ENCODE measurements around the gene GEMIN2.
"Not testable (repeated sequence)": the region's sequence is repeated elsewhere in the genome, so short reads cannot be mapped to it uniquely, and the experiment has no call there.

The GEMIN2 gene

DNA sequence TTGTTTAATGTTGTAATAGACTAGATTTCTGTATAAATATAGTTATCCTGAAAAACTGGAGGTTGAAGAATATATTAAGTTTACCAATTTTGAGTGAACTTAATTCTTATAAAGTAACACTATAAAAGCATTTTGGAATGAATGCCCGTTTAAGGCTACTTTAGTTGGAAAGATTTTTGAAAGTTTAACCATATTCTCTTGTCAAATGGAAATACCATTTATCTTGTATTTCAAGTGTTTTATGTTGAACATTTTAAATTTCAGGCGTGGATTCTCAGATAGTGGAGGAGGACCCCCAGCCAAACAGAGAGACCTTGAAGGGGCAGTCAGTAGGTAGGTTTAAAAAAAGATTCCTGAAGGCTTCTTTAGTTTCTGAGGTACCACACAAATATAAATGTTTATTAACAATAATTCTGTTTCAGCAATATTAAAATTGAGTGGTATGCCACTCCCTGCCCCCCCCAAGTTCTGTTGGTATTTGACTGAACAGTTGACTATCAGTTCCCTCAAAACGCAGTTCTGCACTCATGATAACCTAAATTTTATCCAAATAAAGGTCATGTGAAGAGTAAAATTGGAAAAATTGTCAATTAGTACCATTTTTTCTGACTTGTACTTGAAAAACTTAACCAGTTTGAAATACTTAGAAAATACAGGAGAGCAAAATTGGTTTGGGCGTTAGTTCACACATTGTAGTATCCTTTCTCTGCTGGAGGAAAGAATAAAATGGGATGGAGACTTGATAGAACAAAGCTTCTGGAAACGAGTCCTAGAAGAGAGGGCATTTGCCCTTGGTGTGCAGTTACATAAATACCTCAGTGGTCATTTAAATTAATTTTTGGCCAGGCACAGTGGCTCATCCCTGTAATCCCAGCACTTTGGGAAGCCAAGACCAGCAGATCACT is 62.4 kb downstream of the GEMIN2 start:
- WGBS (ENCODE audit: insufficient coverage, insufficient read length) = no CpG with 5 or more reads among the region's 5 CpGs
- H3K9me3 ChIP-seq (ENCODE audit: control insufficient read depth, insufficient read depth, low read length) = no peaks in the 10 kb centered on the region
- no peak for DNase-seq (ENCODE audit: low read depth, low spot score)

DNA sequence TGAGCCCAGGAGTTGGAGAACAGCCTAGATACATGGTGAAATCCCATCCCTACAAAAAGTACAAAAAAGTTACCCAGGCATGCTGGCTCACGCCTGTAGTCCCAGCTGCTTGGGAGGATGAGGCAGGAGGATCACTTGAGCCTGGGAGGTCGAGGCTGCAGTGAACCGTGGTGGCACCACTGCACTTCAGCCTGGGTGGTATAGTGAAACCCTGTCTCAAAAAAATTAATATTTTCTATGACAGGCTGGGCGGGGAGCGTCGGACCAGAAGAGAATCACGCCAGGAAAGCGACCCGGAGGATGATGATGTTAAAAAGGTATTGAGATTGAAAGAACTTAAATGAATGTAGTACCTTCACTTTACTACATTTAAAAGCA is 63.0 kb downstream of the GEMIN2 start:
- DNase-seq (ENCODE audit: low read depth, low spot score) = no peak
- Histone ChIP-seq H3K36me3 (ENCODE audit: control insufficient read depth, insufficient read depth, low read length) (peaks cover 31% of the 10 kb centered on the region), H3K27ac (ENCODE audit: low read length) (no peak overlapping the region), H3K27me3 (ENCODE audit: control insufficient read depth, insufficient read depth, low read length) (no peaks in the 10 kb centered on the region), H3K4me1 (ENCODE audit: control insufficient read depth, insufficient read depth, low read length) (no peaks in the 10 kb centered on the region), H3K4me3 (ENCODE audit: low read length) (no peak overlapping the region), H3K9me3 (ENCODE audit: control insufficient read depth, insufficient read depth, low read length) (no peaks in the 10 kb centered on the region)
- no CpG with 5 or more reads among the region's 9 CpGs for WGBS (ENCODE audit: insufficient coverage, insufficient read length)

More for the DNA sequence above, 62.4 kb downstream of the GEMIN2 start:
- Histone ChIP-seq H3K4me1 (ENCODE audit: control insufficient read depth, insufficient read depth, low read length) (no peaks in the 10 kb centered on the region), H3K36me3 (ENCODE audit: control insufficient read depth, insufficient read depth, low read length) (peaks cover 31% of the 10 kb centered on the region), H3K4me3 (ENCODE audit: low read length) (no peak overlapping the region; the same call in 1 of the 2 replicates), H3K27ac (ENCODE audit: low read length) (no peak overlapping the region), H3K27me3 (ENCODE audit: control insufficient read depth, insufficient read depth, low read length) (no peaks in the 10 kb centered on the region)

DNA sequence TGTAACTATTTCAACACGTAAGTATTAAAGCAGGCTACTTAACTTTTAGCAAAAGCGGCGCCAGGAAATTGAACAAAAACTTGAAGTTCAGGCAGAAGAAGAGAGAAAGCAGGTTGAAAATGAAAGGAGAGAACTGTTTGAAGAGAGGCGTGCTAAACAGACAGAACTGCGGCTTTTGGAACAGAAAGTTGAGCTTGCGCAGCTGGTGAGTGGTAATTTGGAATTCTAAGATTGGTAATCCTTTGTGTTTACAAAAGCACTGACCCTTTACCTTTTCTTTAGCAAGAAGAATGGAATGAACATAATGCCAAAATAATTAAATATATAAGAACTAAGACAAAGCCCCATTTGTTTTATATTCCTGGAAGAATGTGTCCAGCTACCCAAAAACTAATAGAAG is 64.9 kb downstream of the GEMIN2 start:
- Histone ChIP-seq H3K27ac (ENCODE audit: low read length) (no peak overlapping the region), H3K4me3 (ENCODE audit: low read length) (no peak overlapping the region), H3K27me3 (ENCODE audit: control insufficient read depth, insufficient read depth, low read length) (no peaks in the 10 kb centered on the region), H3K4me1 (ENCODE audit: control insufficient read depth, insufficient read depth, low read length) (no peaks in the 10 kb centered on the region), H3K9me3 (ENCODE audit: control insufficient read depth, insufficient read depth, low read length) (no peaks in the 10 kb centered on the region), H3K36me3 (ENCODE audit: control insufficient read depth, insufficient read depth, low read length) (peaks cover 40% of the 10 kb centered on the region)
- no CpG with 5 or more reads among the region's 6 CpGs for WGBS (ENCODE audit: insufficient coverage, insufficient read length)
- DNase-seq (ENCODE audit: low read depth, low spot score) = no peak

DNA sequence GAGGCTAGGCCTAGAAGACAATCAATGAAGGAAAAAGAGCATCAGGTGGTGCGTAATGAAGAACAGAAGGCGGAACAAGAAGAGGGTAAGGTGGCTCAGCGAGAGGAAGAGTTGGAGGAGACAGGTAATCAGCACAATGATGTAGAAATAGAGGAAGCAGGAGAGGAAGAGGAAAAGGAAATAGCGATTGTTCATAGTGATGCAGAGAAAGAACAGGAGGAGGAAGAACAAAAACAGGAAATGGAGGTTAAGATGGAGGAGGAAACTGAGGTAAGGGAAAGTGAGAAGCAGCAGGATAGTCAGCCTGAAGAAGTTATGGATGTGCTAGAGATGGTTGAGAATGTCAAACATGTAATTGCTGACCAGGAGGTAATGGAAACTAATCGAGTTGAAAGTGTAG is 66.4 kb downstream of the GEMIN2 start:
- H3K9me3 ChIP-seq (ENCODE audit: control insufficient read depth, insufficient read depth, low read length) = no peaks in the 10 kb centered on the region
- H3K27me3 ChIP-seq (ENCODE audit: control insufficient read depth, insufficient read depth, low read length) = no peaks in the 10 kb centered on the region
- H3K27ac ChIP-seq (ENCODE audit: low read length) = no peak overlapping the region
- DNase-seq (ENCODE audit: low read depth, low spot score) = no peak
- WGBS (ENCODE audit: insufficient coverage, insufficient read length) = 100% methylated on average over 2 of the region's 5 CpGs
- H3K4me3 ChIP-seq (ENCODE audit: low read length) = no peak overlapping the region
- no peaks in the 10 kb centered on the region for H3K4me1 ChIP-seq (ENCODE audit: control insufficient read depth, insufficient read depth, low read length)
- H3K36me3 ChIP-seq (ENCODE audit: control insufficient read depth, insufficient read depth, low read length) = peaks cover 40% of the 10 kb centered on the region

DNA sequence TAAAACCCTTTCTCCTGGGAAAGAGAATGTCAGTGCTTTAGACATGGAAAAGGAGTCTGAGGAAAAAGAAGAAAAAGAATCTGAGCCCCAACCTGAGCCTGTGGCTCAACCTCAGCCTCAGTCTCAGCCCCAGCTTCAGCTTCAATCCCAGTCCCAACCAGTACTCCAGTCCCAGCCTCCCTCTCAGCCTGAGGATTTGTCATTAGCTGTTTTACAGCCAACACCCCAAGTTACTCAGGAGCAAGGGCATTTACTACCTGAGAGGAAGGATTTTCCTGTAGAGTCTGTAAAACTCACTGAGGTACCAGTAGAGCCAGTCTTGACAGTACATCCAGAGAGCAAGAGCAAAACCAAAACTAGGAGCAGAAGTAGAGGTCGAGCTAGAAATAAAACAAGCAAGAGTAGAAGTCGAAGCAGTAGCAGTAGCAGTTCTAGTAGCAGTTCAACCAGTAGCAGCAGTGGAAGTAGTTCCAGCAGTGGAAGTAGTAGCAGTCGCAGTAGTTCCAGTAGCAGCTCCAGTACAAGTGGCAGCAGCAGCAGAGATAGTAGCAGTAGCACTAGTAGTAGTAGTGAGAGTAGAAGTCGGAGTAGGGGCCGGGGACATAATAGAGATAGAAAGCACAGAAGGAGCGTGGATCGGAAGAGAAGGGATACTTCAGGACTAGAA is 67.0 kb downstream of the GEMIN2 start:
- Histone ChIP-seq H3K9me3 (ENCODE audit: control insufficient read depth, insufficient read depth, low read length) (no peaks in the 10 kb centered on the region), H3K27me3 (ENCODE audit: control insufficient read depth, insufficient read depth, low read length) (no peaks in the 10 kb centered on the region), H3K4me3 (ENCODE audit: low read length) (no peak overlapping the region), H3K27ac (ENCODE audit: low read length) (no peak overlapping the region), H3K36me3 (ENCODE audit: control insufficient read depth, insufficient read depth, low read length) (peaks cover 40% of the 10 kb centered on the region), H3K4me1 (ENCODE audit: control insufficient read depth, insufficient read depth, low read length) (no peaks in the 10 kb centered on the region)
- DNase-seq (ENCODE audit: low read depth, low spot score) = no peak
- no CpG with 5 or more reads among the region's 7 CpGs for WGBS (ENCODE audit: insufficient coverage, insufficient read length)

DNA sequence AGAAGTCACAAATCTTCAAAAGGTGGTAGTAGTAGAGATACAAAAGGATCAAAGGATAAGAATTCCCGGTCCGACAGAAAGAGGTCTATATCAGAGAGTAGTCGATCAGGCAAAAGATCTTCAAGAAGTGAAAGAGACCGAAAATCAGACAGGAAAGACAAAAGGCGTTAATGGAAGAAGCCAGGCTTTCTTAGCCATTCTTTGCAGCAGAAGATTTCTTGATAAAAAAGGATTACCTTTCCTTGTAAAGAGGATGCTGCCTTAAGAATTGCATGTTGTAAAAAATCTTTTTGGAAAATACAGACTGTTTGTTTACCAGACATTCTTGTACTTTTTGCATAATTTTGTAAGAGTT is 67.5 kb downstream of the GEMIN2 start:
- H3K4me1 ChIP-seq (ENCODE audit: control insufficient read depth, insufficient read depth, low read length) = no peaks in the 10 kb centered on the region
- no peaks in the 10 kb centered on the region for H3K9me3 ChIP-seq (ENCODE audit: control insufficient read depth, insufficient read depth, low read length)
- H3K27me3 ChIP-seq (ENCODE audit: control insufficient read depth, insufficient read depth, low read length) = no peaks in the 10 kb centered on the region
- no peak overlapping the region for H3K27ac ChIP-seq (ENCODE audit: low read length)
- H3K4me3 ChIP-seq (ENCODE audit: low read length) = no peak overlapping the region
- WGBS (ENCODE audit: insufficient coverage, insufficient read length) = no CpG with 5 or more reads among the region's 5 CpGs
- H3K36me3 ChIP-seq (ENCODE audit: control insufficient read depth, insufficient read depth, low read length) = peaks cover 40% of the 10 kb centered on the region
- no peak for DNase-seq (ENCODE audit: low read depth, low spot score)

DNA sequence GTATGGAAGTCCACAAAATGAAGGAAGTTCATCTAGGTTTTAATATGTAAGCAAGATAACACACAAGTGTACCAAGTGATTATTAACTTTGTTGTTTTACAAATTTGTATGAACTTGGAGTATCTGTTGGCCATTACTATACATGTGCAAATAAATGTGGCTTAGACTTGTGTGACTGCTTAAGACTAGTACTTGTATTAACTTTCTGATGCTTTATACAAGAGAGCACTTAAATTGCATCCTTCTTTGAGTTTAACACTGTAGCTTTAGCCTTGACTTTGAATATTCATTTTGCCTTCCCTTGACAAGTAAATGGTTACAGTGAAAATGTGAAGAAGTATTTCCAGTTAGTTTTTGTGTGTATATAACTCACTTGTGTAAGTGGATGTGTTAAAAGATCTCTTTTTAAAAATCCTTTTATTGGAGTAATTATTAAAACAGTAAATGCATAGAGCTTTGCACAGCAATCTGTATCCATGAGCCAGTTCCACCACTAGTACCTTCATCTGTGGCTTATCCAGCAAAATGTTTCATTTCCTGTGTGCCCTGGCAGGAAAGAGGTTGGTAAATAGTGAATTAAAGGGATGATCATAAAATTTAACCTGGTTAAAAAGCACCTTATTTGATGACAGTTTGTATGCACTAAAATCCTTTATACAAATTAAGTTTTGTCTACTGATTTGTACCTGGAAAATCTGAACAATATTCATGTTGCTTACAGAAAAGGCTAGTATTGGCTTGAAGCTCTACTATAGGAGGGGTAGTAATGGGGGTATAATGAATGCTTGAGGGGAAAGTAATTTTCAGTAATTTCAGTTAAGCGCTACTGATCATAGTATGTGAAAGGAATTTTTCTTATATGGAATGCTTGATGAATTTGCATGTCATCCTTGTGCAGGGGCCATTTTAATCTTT is 68.9 kb downstream of the GEMIN2 start:
- H3K4me3 ChIP-seq (ENCODE audit: low read length) = no peak overlapping the region
- WGBS (ENCODE audit: insufficient coverage, insufficient read length) = no CpG with 5 or more reads among the region's 1 CpG
- H3K4me1 ChIP-seq (ENCODE audit: control insufficient read depth, insufficient read depth, low read length) = no peaks in the 10 kb centered on the region
- peaks cover 31% of the 10 kb centered on the region; the same call in 1 of the 2 replicates for H3K36me3 ChIP-seq (ENCODE audit: control insufficient read depth, insufficient read depth, low read length)
- H3K27me3 ChIP-seq (ENCODE audit: control insufficient read depth, insufficient read depth, low read length) = no peaks in the 10 kb centered on the region
- H3K9me3 ChIP-seq (ENCODE audit: control insufficient read depth, insufficient read depth, low read length) = no peaks in the 10 kb centered on the region
- H3K27ac ChIP-seq (ENCODE audit: low read length) = no peak overlapping the region
- no peak for DNase-seq (ENCODE audit: low read depth, low spot score)

DNA sequence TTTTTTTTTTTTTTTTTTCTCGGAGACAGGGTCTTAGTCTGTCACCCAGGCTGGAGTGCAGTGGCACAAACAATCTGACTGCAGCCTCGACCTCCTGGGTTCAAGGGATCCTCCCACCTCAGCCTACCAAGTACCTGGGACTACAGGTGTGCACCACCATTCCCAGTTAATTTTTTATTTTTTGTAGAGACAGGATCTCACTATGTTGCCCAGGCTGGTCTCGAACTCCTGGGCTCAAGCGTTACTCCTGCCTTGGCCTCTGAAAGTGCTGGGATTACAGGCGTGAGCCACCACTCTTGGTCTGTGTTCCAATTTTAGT is 69.5 kb downstream of the GEMIN2 start:
- H3K4me1 ChIP-seq (ENCODE audit: control insufficient read depth, insufficient read depth, low read length); H3K9me3 ChIP-seq (ENCODE audit: control insufficient read depth, insufficient read depth, low read length); H3K27ac ChIP-seq (ENCODE audit: low read length); H3K27me3 ChIP-seq (ENCODE audit: control insufficient read depth, insufficient read depth, low read length); DNase-seq (ENCODE audit: low read depth, low spot score); H3K4me3 ChIP-seq (ENCODE audit: low read length): not testable (repeated sequence)
- peaks cover 25% of the 10 kb centered on the region; the same call in 1 of the 2 replicates for H3K36me3 ChIP-seq (ENCODE audit: control insufficient read depth, insufficient read depth, low read length)
- WGBS (ENCODE audit: insufficient coverage, insufficient read length) = no CpG with 5 or more reads among the region's 5 CpGs

DNA sequence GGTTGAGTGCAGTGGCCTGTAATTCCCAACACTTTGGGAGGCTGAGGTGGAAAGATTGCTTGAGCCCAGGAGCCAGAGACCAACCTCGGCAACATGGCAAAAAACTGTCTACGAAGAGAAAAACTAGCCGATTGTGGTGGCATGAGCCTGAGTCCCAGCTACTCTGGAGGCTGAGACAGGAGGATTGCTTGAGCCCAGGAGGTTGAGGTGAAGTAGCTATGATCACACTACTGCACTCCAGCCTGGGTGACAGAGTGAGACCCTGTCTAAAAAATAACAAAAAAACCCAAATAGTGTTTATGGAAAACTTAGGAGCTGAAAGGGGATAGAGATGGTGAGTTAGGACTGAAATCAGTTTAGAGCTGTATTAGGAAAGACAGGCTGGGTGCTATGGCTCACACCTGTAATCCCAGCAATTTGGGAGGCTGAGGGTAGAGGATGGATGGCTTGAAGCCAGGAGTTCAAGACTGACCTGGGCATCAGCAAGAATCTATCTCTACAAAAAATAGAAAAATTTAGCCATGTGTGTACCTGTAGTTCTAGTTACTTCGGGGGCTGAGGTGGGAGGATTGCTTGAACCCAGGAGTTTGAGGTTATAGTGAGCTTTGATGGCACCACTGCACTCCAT is 70.6 kb downstream of the GEMIN2 start:
- no peak for DNase-seq (ENCODE audit: low read depth, low spot score)
- no peaks in the 10 kb centered on the region for H3K27me3 ChIP-seq (ENCODE audit: control insufficient read depth, insufficient read depth, low read length)
- H3K9me3 ChIP-seq (ENCODE audit: control insufficient read depth, insufficient read depth, low read length) = no peaks in the 10 kb centered on the region
- no peaks in the 10 kb centered on the region for H3K4me1 ChIP-seq (ENCODE audit: control insufficient read depth, insufficient read depth, low read length)
- H3K27ac ChIP-seq (ENCODE audit: low read length) = no peak overlapping the region
- peaks cover 21% of the 10 kb centered on the region; the same call in 1 of the 2 replicates for H3K36me3 ChIP-seq (ENCODE audit: control insufficient read depth, insufficient read depth, low read length)
- no peak overlapping the region for H3K4me3 ChIP-seq (ENCODE audit: low read length)
- no CpG with 5 or more reads among the region's 4 CpGs for WGBS (ENCODE audit: insufficient coverage, insufficient read length)

Measured in iPS DF 6.9 (cell line).